DOHH2 (cell line): Measurements from ENCODE around the gene PLPP6.

ENCODE experiments used
- CTCF ChIP-seq: fragments of 200-600 bp; sonication (generic); IDR thresholded peaks from one replicate; pipeline ENCODE4 v1.5.1; 2014; ENCODE audit warnings: antibody characterized with exemption, mild to moderate bottlenecking, low read depth, low read length; ENCODE audit not compliant: poor library complexity, severe bottlenecking
- EZH2phosphoT487 ChIP-seq: fragments of 200-600 bp; sonication (generic); IDR thresholded peaks from 2 replicates; pipeline ENCODE4 v1.6.1; 2017; ENCODE audit warnings: borderline replicate concordance, mild to moderate bottlenecking, antibody characterized with exemption, low read length, moderate library complexity, mixed read lengths

GRCh38 chr9:4680173-4680525 is 18.1 kb downstream of the PLPP6 start:
- TF ChIP-seq CTCF (no peak), EZH2phosphoT487 (no peak)
